ENCODE data around the gene ELOVL3.
"Not testable (repeated sequence)": the region's sequence is repeated elsewhere in the genome, so short reads cannot be mapped to it uniquely, and the experiment has no call there.

Gene ELOVL3, protein sequence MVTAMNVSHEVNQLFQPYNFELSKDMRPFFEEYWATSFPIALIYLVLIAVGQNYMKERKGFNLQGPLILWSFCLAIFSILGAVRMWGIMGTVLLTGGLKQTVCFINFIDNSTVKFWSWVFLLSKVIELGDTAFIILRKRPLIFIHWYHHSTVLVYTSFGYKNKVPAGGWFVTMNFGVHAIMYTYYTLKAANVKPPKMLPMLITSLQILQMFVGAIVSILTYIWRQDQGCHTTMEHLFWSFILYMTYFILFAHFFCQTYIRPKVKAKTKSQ

DNA sequence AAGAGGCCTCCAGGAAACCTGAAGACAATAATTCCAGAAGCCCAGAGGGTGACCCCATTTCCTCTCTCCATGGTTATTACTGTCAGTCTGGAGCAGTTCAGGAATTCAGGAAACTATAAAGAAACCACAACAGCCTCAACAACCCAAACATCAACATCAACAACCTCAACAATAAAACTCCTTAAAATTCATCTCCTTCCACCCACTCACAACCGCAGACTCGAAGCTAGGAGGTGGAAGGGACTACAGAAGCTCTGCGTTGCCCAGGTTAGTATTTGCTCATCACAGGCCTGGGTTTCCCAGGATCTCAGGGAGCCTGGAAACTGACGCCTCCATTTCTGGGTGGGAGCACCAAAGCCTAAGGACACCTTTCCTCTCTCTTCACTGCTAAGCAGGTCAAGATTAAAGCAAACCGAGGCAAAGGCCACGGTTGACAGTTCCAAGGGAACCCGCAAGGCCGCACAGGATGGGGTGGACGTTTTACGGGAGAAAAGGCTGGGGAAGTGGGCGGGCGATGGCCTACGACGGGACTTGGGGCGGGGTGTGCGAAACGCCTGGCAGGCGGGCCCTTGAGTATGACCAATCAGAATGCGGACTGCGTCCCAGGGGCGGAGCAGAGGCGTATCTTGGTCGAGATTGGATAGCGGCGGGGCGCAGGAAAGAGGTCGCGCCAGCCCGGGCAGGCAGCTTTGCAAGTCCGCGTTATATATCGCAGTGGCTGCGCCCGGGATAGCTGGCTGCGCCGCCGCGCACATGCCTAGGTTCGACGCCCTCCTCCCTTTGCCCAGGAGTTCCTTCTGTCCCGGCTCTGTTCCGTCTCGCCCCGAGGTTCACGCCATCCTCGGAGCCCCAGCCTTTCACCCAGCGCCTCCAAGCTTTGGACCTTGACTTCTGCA is at the start of gene ELOVL3:
ELOVL3 (plus strand) TSS at position 654 of the 896 bp plus-strand sequence. CDS start 250 bp downstream, outside the sequence.
- DNase-seq (ENCODE audit: low spot score) = peak; percentile 91

DNA sequence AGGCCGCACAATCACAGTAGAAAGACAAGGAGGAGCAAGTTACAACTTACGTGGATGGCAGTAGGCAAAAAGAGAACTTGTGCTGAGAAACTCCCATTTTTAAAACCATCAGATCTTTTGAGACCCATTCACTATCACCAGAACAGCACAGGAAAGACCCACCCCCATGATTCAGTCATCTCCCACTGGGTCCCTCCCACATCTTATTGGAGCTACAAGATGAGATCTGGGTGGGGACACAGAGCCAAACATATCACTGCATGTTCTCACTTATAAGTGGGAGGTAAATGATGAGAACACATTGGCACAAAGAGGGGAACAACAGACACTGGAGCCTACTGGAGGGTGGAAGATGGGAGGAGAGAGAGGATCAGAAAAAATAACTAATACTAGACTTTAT is 41.5 kb upstream of the ELOVL3 start:
- no peak for DNase-seq (ENCODE audit: low spot score)

DNA sequence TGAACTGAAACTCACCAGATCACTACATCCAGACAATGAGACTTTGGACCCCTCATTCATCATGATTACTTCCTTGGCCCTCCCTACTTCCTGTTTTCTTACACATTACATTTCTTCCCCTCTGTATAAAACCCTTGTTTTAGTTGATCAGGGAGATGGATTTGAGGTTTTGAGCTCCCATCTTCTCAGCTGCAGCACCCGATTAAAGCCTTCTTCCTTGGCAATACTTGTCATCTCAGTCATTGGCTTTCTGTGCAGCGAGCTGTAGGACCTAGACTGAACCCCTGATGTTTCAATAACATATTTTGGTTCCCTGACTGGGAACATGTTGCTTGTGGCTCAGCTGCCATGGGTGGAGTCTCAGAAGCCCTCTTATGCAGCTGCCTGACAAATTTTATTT is 40.8 kb upstream of the ELOVL3 start:
- DNase-seq (ENCODE audit: low spot score) = no peak

DNA sequence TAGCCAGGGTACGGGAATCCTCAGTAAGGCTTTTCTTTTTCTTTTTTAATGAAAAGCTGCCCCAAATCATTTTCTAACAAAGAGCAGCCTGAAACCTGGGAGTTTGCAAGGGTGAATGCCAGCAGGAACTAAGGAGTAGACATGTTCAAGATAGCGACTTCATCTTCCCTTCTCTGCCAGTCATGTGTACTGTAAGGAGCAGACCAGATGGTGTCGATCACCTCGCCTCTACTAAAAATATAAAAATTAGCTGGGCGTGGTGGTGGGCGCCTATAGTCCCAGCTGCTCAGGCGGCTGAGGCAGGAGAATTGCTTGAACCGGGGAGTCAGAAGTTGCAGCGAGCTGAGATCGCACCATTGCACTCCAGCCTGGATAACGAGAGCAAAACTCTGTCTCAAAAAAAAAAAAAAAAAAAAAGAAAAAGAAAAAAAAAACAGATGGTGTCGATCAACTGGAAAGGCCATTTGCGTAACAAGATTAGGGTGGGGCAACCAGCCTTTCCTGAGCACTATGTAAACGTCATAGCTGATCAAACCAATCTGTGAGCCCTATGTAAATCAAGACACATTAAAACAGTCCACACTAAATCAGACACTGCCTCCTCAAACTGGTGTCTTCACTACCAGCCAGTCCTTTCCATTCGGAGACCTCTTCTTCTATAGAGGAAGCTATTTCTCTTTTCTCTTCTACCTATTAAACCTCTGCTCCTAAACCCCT is 40.1 kb upstream of the ELOVL3 start:
- no peak for DNase-seq (ENCODE audit: low spot score)

DNA sequence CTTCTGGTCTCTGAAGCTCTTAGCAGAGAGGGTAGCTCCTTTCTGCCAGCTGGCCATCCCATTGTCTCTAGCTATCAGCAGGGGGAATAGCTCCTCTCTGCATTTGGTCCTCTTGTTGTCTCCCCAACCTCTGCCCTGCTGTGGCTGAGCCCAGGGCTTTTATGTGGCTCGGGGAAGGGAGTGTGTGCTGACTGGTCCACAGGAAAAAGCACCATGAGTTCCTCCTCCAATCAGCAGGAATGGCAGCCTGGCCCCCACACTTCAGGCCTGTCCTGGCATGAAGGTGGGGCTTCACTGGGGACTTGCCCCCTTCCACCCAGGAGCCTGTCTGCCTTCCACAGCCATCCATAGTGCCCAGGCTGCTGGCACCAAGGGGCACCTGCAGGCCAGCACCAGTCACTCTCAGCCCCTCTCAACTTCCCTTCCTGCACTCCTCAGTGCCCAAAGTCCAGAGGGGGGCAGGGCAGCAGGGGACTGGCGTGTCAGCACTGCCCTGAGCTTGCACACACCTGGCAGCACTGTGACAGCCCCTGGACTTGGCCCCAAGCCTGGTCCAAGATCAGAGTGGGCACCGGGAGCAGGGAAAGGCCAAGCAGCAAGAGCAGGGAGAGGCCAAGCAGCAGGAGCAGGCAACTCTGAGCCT is 37.7 kb upstream of the ELOVL3 start:
- DNase-seq (ENCODE audit: low spot score) = no peak

DNA sequence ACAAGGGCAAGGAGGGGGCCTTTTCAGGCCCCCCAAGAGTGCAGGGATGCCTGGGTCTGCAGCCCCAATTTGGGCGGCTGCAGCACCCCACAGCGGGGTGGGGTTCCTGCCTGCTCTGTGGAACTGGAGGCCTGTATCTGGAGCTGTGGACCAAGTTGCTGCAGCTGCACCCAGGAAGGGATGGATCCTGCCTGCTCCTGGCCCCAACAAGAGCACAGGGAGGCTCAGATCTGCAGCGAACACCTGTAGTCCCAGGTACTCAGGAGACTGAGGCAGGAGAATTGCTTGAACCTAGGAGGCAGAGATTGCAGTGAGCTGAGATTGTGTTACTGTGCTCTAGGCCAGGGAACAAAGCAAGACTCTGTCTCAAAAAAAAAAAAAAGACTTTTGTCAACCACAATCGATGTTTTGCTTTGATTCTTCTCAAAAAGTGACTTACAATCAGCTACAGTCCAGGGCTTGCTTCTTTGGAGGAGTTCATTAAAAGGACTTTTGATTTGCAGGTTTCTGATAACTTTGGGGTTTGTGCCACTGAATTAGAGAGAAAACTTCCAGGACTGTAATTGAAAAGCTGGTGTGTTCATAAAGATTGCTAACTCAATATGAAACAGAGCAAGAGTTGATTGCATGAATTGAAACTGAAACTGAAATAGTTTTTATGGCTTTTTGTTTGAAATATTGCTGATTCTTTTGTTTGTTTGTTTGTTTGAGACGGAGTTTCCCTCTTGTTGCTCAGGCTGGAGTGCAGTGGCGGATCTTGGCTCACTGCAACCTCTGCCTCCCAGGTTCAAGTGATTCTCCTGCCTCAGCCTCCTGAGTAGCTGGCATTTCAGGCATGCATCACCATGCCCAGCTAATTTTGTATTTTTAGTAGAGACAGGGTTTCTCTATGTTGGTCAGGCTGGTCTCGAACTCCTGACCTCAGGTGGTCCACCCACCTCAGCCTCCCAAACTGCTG is 36.9 kb upstream of the ELOVL3 start:
- peak; percentile 1 for DNase-seq (ENCODE audit: low spot score)

DNA sequence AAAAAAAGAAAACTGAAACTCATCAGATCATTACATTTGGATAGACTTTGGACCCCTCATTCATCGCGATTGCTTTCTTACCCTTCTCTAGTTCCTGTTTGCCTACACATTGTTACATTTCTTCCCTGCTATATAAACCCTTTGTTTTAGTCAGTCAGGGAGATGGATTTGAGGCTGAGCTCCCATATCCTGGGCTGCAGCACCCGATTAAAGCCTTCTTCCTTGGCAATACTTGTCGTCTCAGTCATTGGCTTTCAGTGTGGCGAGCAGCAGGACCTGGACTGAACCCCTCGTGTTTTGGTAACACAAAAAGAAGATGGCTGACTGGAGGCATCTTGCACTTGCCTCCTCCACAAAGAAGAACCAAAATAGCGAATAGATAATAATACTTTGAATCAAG is 34.1 kb upstream of the ELOVL3 start:
- no peak for DNase-seq (ENCODE audit: low spot score)

DNA sequence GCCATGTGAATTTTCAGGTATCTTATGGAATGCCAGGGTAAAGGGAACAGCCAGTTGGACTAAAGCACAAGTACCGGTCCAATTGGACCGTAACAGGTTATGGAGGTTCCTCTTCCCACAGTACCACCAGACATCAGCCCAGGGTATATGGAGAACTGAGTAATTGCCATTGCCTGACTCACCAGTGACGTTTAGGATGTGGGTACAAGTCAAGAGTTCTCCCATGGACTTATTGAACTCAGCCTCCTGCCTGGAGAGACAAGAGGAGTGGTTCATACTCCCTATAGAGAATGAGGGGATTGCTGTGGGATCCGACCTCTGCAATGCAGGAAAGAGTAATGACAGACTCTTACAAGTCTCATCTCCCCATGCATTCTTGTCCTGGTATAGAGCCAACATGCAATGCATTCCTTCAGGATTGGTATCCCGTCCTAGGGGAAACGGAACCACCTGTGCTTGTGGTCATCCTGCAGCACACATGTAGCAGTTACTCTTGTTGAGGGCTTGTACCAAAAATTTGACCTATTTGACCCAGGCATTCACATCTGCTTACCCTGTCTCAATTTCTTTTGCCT is 30.7 kb upstream of the ELOVL3 start:
- no peak for DNase-seq (ENCODE audit: low spot score)

DNA sequence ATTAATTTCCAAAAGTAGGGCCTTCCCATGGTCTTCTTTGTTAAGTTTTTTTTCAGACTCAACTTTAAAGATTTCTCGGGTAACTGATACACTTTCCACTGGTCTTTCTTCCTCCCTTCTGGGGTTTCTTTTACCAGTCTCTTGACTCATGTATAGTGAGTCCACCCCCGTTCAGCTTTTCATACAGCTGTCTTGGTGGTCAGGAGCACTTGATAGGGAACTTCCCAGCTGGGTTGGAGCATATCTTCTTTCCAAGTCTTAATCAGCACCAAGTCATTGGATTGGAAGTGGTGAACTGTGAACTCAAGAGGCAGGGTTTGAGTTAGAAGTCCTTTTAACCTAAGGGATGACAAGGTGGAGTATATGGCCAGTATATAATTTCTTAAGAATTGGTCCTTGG is 29.2 kb upstream of the ELOVL3 start:
- no peak for DNase-seq (ENCODE audit: low spot score)

DNA sequence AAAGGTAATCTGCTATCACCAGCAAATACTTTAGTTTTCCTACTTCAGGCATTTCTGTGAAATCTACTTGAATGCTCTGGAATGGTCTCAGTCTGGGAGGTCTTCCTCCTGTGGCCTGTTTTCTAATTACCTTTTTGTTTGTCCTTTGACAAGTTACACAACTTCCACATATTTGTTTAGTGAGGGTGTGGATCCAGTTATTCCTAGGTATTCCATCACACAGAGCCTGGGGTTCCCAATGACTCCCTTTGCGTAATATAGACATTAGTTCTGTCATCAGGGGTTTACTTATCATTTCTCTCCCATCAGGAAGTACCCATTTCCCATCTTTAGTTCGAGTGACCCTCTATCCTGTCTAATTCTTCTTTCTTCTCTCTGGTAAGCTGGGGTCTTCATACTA is 28.1 kb upstream of the ELOVL3 start:
- DNase-seq (ENCODE audit: low spot score) = no peak

DNA sequence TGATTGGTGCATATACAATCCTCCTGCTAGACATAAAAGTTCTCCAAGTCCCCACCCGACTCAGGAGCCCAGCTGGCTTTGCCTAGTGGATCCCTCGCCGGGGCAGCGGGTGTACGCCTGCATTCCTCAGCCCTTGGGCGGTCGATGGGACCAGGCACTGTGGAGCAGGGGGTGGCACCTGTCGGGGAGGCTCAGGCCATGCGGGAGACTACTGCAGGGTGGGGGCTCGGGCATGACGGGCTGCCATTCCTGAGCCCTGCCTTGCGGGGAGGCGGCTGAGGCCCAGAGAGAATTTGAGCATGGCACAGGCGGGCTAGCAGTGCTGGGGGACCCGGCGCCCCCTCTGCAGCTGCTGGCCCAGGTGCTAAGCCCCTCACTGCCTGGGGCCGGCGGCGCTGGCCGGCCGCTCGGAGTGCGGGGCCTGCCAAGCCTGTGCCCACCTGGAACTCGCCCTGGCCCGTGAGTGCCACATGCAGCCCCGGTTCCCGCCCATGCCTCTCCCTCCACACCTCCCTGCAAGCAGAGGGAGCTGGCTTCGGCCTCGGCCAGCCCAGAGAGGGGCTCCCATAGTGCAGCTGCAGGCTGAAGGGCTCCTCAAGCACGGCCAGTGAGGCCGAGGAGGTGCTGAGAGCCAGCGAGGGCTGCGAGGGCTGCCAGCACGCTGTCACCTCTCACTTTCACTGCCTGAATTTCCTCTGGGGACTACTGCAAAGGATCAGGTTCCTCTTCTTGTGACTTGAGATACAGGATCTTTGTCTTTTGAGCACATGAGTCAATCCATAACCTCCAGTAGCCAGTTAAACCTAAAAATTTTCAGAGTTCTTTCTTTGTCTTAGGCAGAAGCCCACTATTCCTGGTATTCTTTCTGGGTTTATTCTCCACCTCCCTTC is 25.1 kb upstream of the ELOVL3 start:
- no peak for DNase-seq (ENCODE audit: low spot score)

DNA sequence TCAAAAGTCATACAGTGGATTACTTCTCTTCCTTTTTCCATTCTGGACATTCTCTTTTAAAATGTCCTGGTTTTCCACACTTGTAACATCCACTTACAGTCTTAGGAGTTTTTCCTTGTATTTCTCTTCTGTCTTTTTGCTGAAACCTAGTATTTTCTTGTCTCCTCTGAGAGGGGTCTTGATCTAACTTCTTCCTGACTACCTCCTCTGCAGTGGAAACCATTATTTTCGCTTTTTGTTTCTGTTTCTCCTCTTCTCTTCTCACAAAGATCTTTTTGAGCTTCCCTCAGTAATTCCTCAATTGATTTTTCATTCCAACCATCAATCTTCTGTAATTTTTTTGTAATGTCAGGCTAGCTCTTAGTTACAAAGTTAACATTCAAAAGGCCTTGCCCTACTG is 23.7 kb upstream of the ELOVL3 start:
- no peak for DNase-seq (ENCODE audit: low spot score)

DNA sequence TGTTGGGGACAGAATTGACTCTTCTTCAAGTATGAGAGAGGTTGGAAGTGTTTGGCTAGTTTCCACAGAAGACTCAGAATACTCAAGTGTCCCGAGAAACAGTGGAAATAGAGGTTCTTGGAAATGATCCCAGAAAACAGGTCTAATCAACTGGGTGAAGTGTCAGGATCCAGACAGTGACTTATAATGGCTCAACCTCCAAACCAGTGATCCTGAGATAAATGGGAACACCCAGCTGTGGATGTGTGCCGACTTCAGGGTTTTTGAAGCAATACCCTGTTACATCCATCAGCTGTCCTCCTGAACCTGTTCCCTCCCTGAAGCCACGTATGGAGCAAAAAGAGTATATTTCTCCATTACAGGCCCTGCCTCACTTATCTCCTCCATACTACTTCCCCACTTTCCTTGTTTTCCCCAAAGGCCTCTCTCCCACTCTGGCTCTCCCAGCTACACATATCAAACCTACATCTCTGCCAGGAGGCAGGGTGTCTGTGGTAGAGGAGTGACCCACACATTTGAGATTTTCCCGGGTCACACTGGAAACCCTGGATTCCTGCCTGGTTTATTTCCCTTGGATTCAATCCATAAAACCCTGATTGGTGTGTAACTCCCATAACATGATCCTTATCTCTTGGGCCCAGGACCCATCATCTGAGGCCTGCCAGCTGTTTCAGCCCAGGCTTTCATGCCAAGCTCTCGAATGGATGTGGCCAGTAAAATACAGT is 17.6 kb upstream of the ELOVL3 start:
- DNase-seq (ENCODE audit: low spot score) = no peak

DNA sequence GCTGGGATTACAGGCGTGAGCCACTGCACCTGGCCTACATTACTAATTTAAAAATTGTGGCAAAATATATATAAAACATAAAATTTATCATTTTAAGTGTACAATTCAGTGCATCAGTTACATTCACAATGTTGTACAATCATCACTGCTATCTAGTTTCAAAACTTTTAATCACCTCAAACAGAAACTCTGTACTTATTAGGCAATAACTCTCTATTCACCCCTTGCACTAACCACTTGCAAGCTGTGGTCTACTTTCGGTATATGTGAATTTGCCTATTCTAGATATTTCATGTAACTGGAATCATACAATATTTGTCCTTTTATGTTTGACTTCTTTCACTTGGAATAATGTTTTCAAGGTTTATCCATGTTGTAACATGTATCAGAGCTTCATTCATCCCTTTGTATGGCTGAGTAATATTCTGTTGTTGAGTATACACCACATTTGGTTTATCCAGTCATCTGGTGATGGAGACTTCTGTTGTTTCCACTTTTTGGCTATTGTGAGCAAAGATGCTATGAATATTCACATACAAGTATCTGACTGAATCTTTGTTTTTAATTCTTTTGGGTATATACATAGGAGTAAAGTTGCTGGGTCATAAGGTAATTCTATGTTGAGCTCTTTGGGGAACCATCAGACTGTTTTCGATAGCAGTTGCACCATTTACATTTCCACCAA is 14.3 kb upstream of the ELOVL3 start:
- DNase-seq (ENCODE audit: low spot score) = no peak

DNA sequence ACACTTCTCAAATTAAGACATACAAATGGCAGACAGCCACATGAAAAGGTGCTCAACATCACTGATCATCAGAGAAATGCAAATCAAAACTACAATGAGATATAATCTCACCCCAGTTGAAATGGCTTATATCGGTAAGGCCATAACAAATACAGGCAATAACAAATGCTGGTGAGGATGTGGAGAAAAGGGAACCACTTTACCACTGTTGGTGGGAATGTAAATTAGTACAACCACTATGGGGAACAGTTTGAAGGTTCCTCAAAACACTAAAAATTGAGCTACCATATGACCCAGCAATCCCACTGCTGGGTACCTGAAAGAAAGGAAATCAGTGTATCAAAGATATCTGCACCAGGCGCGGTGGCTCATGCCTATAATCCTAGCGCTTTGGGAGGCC is 12.5 kb upstream of the ELOVL3 start:
- not testable (repeated sequence) for DNase-seq (ENCODE audit: low spot score)

DNA sequence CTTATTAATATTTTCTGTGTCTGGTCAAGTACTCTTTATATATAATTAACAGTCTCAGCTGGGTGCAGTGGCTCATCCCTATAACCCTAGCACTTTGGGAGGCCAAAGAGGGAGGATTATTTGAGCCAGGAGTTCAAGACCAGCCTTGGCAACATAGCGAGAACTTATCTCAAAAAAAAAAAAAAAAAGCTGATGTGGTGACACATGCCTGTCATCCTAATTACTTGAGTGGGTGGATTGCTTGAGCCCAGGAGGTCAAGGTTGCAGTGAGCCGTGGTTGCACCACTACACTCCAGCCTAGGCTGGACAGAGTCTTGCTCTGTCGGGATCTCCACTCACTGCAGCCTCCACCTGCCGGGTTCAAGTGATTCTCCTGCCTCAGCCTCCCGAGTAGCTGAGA is 6.7 kb upstream of the ELOVL3 start:
- no peak for DNase-seq (ENCODE audit: low spot score)

DNA sequence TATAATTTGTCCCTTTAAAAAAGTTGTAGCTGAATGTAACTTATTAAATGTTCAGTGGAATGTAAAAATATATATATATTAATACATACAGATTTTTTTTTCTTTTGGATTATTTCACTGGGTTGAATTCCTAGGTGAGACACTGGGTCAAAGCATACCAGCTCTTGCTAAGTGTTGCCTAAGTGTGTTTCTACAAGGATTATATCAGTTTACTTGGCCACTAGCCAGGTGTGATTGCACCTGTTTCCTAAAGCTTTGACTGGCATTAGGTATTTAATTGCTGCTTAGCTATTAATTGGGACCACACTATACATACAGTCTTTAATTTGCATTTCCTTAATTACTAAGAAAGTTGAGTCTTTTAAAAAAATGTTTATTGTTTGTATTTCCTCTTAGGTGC is 5.5 kb upstream of the ELOVL3 start:
- DNase-seq (ENCODE audit: low spot score) = no peak

DNA sequence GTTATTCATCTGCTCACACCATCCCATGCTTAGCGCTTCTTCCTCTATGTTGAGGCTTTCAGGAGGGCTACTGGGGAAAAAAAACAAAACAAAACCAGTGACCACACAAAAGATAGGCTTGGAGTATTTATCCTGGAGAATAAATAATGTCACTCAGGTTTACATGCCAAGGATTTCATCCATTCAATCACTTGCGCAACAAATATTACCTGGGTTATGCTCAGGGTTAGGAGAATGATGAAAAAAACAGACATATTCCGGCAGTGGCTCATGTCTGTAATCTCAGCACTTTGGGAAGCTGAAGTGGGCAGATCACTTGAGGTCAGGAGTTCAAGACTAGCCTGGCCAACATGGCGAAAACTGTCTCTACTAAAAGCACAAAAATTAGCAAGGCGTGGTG is 3.3 kb upstream of the ELOVL3 start:
- no peak for DNase-seq (ENCODE audit: low spot score)

DNA sequence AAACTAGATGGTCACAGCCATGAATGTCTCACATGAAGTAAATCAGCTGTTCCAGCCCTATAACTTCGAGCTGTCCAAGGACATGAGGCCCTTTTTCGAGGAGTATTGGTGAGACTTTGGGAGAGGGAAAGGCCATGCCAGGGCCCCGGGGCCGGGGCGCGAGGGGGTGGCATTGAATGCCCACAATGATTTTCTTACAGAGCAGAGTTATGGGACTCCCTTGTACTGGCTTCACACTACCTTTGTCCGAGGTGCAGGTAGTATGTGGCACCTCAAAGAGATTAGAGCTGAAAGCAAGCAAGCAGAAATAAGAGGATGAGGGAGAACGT is 407 bp downstream of the ELOVL3 start:
- no peak for DNase-seq (ENCODE audit: low spot score)

Measured in CD4-positive, alpha-beta T cell treated with Interleukin-2 at 100 ng/mL for 4 hours (primary cell).